B cell (primary cell): ENCODE results near the gene FRMD8. TPM values are rescaled to one million over a fixed set of nuclear protein-coding genes. Genes with fewer than 3 reads are reported as not detected.

Source experiments
- ATAC-seq: fragments of 200-7000 bp; cut with Tn5 transposase; one replicate; pipeline ENCODE4 v1.10.0; 2021; ENCODE audit warnings: low read depth, mild to moderate bottlenecking, moderate number of reproducible peaks, moderate library complexity
- CTCF ChIA-PET: fragments of 350-600 bp; sonication (Branson Sonifier 250); formaldehyde crosslinking; loops from one replicate; lab custom pipeline; 2021; ENCODE audit warnings: antibody characterized with exemption, inconsistent platforms; lab: Charles Lee
- POLR2A ChIA-PET: fragments of 350-600 bp; sonication (Branson Sonifier 250); formaldehyde crosslinking; loops from one replicate; lab custom pipeline; 2021; ENCODE audit warnings: antibody characterized with exemption; lab: Charles Lee
- DNase-seq: peaks from one replicate; pipeline ENCODE4 v3.0.0; 2013
- H2AFZ ChIP-seq: 2 replicates; pipeline ENCODE4 v1.6.1; 2012; ENCODE audit warnings: mild to moderate bottlenecking, low read depth, low read length; ENCODE audit not compliant: insufficient read depth, poor library complexity, severe bottlenecking
- H3K27ac ChIP-seq, 2 donors: 1 replicate in 1 of 2; 2 replicates in 1 of 2; pipeline ENCODE4 v1.5.1; 2012 to 2013; ENCODE audit warnings: low read length in 2 of 2, mild to moderate bottlenecking in 2 of 2, moderate library complexity in 1 of 2
- H3K27me3 ChIP-seq, 4 experiments: fragments of 200-600 bp in 1 of 4; sonication (generic) in 1 of 4; replicated peaks in 1 of 4; 1 replicate in 2 of 4; 2 replicates in 2 of 4; pipeline versions ENCODE4 v1.6.1 to v1.7.0; 2013 to 2016; ENCODE audit warnings: low read length in 3 of 4, mild to moderate bottlenecking in 2 of 4, mixed read lengths in 1 of 4, moderate library complexity in 1 of 4; ENCODE audit not compliant: insufficient read depth in 4 of 4, control insufficient read depth in 3 of 4; ENCODE audit errors: control extremely low read depth in 1 of 4
- H3K36me3 ChIP-seq, 2 experiments: replicated peaks in 1 of 2; 1 replicate in 1 of 2; 2 replicates in 1 of 2; pipeline versions ENCODE4 v1.6.1 to v1.7.1; 2013; ENCODE audit warnings: low read length in 1 of 2; ENCODE audit not compliant: insufficient read depth in 2 of 2, control insufficient read depth in 1 of 2; ENCODE audit errors: control extremely low read depth in 1 of 2, extremely low read depth in 1 of 2
- H3K4me1 ChIP-seq, 2 donors: fragments of 200-600 bp in 1 of 2; sonication (generic) in 1 of 2; 1 replicate in 1 of 2; 2 replicates in 1 of 2; pipeline versions ENCODE4 v1.5.1 to v1.6.1; 2013 to 2017; ENCODE audit warnings: low read length in 2 of 2; ENCODE audit not compliant: control insufficient read depth in 2 of 2, insufficient read depth in 2 of 2
- H3K4me2 ChIP-seq: replicated peaks from 2 replicates; pipeline ENCODE3; 2012; ENCODE audit warnings: mild to moderate bottlenecking, low read depth, low read length; ENCODE audit not compliant: poor library complexity, severe bottlenecking
- H3K4me3 ChIP-seq, 5 experiments: fragments of 200-600 bp in 1 of 5; sonication (generic) in 1 of 5; 1 replicate in 3 of 5; 2 replicates in 2 of 5; pipeline versions ENCODE4 v1.5.1 to v1.7.0; 2011 to 2016; ENCODE audit warnings: low read length in 4 of 5, mild to moderate bottlenecking in 4 of 5, low read depth in 2 of 5, control low read depth in 1 of 5, moderate library complexity in 1 of 5; ENCODE audit not compliant: insufficient read depth in 1 of 5; ENCODE audit errors: control extremely low read depth in 1 of 5, extremely low read depth in 1 of 5
- H3K79me2 ChIP-seq: fragments of 200-600 bp; sonication (generic); one replicate; pipeline ENCODE4 v1.6.0; 2016; ENCODE audit warnings: low read length; ENCODE audit not compliant: control insufficient read depth, insufficient read depth
- H3K9ac ChIP-seq: fragments of 200-600 bp; sonication (generic); 2 replicates; pipeline ENCODE4 v1.6.1; 2017; ENCODE audit warnings: mild to moderate bottlenecking, low read length, moderate library complexity
- H3K9me3 ChIP-seq, 3 donors: one replicate each; pipeline versions ENCODE4 v1.6.1 to v1.7.1; 2013; ENCODE audit warnings: low read length in 2 of 3; ENCODE audit not compliant: control insufficient read depth in 2 of 3, insufficient read depth in 1 of 3; ENCODE audit errors: control extremely low read depth in 1 of 3
- H4K20me1 ChIP-seq: 2 replicates; pipeline ENCODE4 v1.6.0; 2012; ENCODE audit warnings: mild to moderate bottlenecking, low read length; ENCODE audit not compliant: insufficient read depth, control insufficient read depth, poor library complexity, severe bottlenecking
- H3K27ac Mint-ChIP-seq: one replicate; pipeline ENCODE4 v1.8.0; 2021; ENCODE audit warnings: mixed read lengths
- H3K27me3 Mint-ChIP-seq: one replicate; pipeline ENCODE4 v1.8.0; 2021; ENCODE audit warnings: mixed read lengths
- H3K4me1 Mint-ChIP-seq: one replicate; pipeline ENCODE4 v1.8.0; 2021; ENCODE audit warnings: mixed read lengths
- H3K4me3 Mint-ChIP-seq: one replicate; pipeline ENCODE4 v1.8.0; 2021; ENCODE audit warnings: mixed read lengths
- H3K9me3 Mint-ChIP-seq: one replicate; pipeline ENCODE4 v1.8.0; 2022; ENCODE audit warnings: mixed read lengths; ENCODE audit not compliant: insufficient read depth
- CTCF ChIP-seq: fragments of 200-600 bp; IDR thresholded peaks from one replicate; pipeline ENCODE4 v1.8.0; 2022; ENCODE audit warnings: antibody characterized with exemption, mild to moderate bottlenecking
- EZH2 ChIP-seq: IDR thresholded peaks from 2 replicates; pipeline ENCODE4 v1.6.1; 2012; ENCODE audit warnings: borderline replicate concordance, low read depth, mild to moderate bottlenecking, moderate library complexity, low read length; ENCODE audit not compliant: insufficient read depth, poor library complexity, severe bottlenecking
- WGBS: methylation state at CpG from one replicate; pipeline ENCODE4 v1.1.5; 2013; ENCODE audit warnings: missing lambda C conversion rate; ENCODE audit not compliant: insufficient coverage; 5-methylcytosine and 5-hydroxymethylcytosine counted together
- intact Hi-C: fragments of 100-400 bp; cut with micrococcal nuclease; formaldehyde crosslinking; loops from one replicate; pipeline ENCODE4 v1.10.0; 2022
- polyA plus RNA-seq: library from polyadenylated mRNA; depleted of rRNA; stranded (reverse); fragments of >200 nt; gene quantifications from 2 replicates; pipeline ENCODE4 v1.2.3, GENCODE V29; 2012
- total RNA-seq, 2 donors: library from RNA; stranded (reverse); fragments of 120-200 nt in 1 of 2; gene quantifications; 1 replicate in 1 of 2; 2 replicates in 1 of 2; pipeline versions ENCODE4 v1.2.3 to v1.2.4, GENCODE V29; 2013 to 2022

The FRMD8 gene
- total and polyA plus RNA-seq, 2 donors (not counting 1 experiment from before 2014, with no cell fraction given), result 44.3 to 73.6 TPM

GRCh38 chr11:65416341-65416824 is 29.9 kb downstream of the FRMD8 start:
- H3K4me1 Mint-ChIP-seq, result peaks cover 59% of the 10 kb centered on the region
- peak overlapping the region; percentile 74 for H2AFZ ChIP-seq
- peak overlapping the region; percentile 43 to 86 (median 63) for H3K4me3 ChIP-seq

More at GRCh38 chr11:65416341-65416824, 29.9 kb downstream of the FRMD8 start:
- ChIA-PET CTCF (interaction anchor here (0.9 to 14.9 kb wide), 26 partner anchors 9 to 172 kb away, joined by 3 to 541 read pairs (median 9); partner anchors contain the start of genes FRMD8, MALAT1, SCYL1 and SLC25A45), POLR2A (interaction anchor here (0.5 to 16.5 kb wide), 16 partner anchors 9 to 130 kb away, joined by 3 to 1159 read pairs (median 7); partner anchors contain the start of genes MALAT1, SCYL1 and SLC25A45)
- Mint-ChIP-seq H3K27me3 (no peaks in the 10 kb centered on the region), H3K4me3 (peak overlapping the region; percentile 96), H3K9me3 (no peaks in the 10 kb centered on the region), H3K27ac (peak overlapping the region; percentile 100)
- 3% methylated on average over 18 of the region's 18 CpGs for WGBS
- TF ChIP-seq EZH2, result no peak
- TF ChIP-seq CTCF, result peak; percentile 92
- Histone ChIP-seq H3K27me3 (no peaks in the 10 kb centered on the region), H3K36me3 (peaks cover 2 to 14% of the 10 kb centered on the region in 2 experiments), H4K20me1 (no peaks in the 10 kb centered on the region), H3K9me3 (no peaks in the 10 kb centered on the region), H3K27ac (peak overlapping the region; percentile 91 to 97), H3K9ac (peak overlapping the region; percentile 77), H3K4me2 (peak overlapping the region; percentile 94), H3K79me2 (peaks cover 67% of the 10 kb centered on the region), H3K4me1 (peaks cover 55 to 63% of the 10 kb centered on the region in 2 donors)
- peak; percentile 91 for DNase-seq
- intact Hi-C loops, result loop anchor here (1.0 to 2.0 kb wide), 8 partner anchors 9 to 94 kb away; partner anchors contain the start of gene SLC25A45
- peak; percentile 42 for ATAC-seq
